HepG2 (cell line): ENCODE data around the gene GNPAT. TPM values are rescaled to one million over a fixed set of nuclear protein-coding genes. Genes with fewer than 3 reads are reported as not detected.

Experiments used
- BCL6 ChIP-seq: IDR thresholded peaks from 2 replicates; pipeline ENCODE4 v1.6.1; 2016; ENCODE audit warnings: missing genetic modification reagents, missing compliant biosample characterization
- DPF2 ChIP-seq: sonication (generic); formaldehyde crosslinking; IDR thresholded peaks from 2 replicates; pipeline ENCODE4 v1.4.0; 2020; ENCODE audit warnings: mild to moderate bottlenecking, low read depth, missing genetic modification reagents, borderline replicate concordance
- FOXA1 ChIP-seq, 2 experiments: fragments of 450-650 bp in 1 of 2; sonication (generic) in 1 of 2; formaldehyde crosslinking in 1 of 2; IDR thresholded peaks; 2 replicates each; pipeline versions ENCODE4 v1.4.0 to v1.6.1; 2016 to 2020; ENCODE audit warnings: missing genetic modification reagents in 1 of 2
- FOXA3 ChIP-seq: IDR thresholded peaks from 2 replicates; pipeline ENCODE4 v1.6.1; 2016; ENCODE audit warnings: missing genetic modification reagents, missing compliant biosample characterization
- HDAC2 ChIP-seq: sonication (generic); formaldehyde crosslinking; IDR thresholded peaks from 2 replicates; pipeline ENCODE4 v1.4.0; 2020; ENCODE audit warnings: missing genetic modification reagents
- HMGXB4 ChIP-seq, 2 experiments: sonication (generic) in 1 of 2; formaldehyde crosslinking in 1 of 2; IDR thresholded peaks; 2 replicates each; pipeline versions ENCODE4 v1.4.0 to v1.6.1; 2018 to 2020; ENCODE audit warnings: missing genetic modification reagents in 2 of 2, borderline replicate concordance in 1 of 2, low read depth in 1 of 2, mild to moderate bottlenecking in 1 of 2, missing biosample characterization in 1 of 2
- HOXA3 ChIP-seq: sonication (generic); formaldehyde crosslinking; IDR thresholded peaks from 2 replicates; pipeline ENCODE4 v1.5.0; 2020; ENCODE audit warnings: missing genetic modification reagents
- KLF13 ChIP-seq: sonication (generic); formaldehyde crosslinking; IDR thresholded peaks from 2 replicates; pipeline ENCODE4 v1.4.0; 2020; ENCODE audit warnings: mild to moderate bottlenecking, missing genetic modification reagents
- MEIS2 ChIP-seq: sonication (generic); formaldehyde crosslinking; IDR thresholded peaks from 2 replicates; pipeline ENCODE4 v1.9.0; 2021; ENCODE audit warnings: mild to moderate bottlenecking, missing genetic modification reagents
- MYNN ChIP-seq: sonication (generic); formaldehyde crosslinking; IDR thresholded peaks from 2 replicates; pipeline ENCODE4 v1.4.0; 2020; ENCODE audit warnings: mild to moderate bottlenecking, low read depth, missing genetic modification reagents
- NCOA2 ChIP-seq: sonication (generic); formaldehyde crosslinking; IDR thresholded peaks from 2 replicates; pipeline ENCODE4 v1.8.0; 2022; ENCODE audit warnings: inconsistent platforms
- NCOR1 ChIP-seq: fragments of 200-600 bp; sonication (generic); IDR thresholded peaks from 2 replicates; pipeline ENCODE4 v1.7.0; 2017; ENCODE audit warnings: antibody characterized with exemption, low read length, borderline replicate concordance
- RARA ChIP-seq: IDR thresholded peaks from 2 replicates; pipeline ENCODE4 v1.6.1; 2016; ENCODE audit warnings: missing genetic modification reagents, missing compliant biosample characterization
- REPIN1 ChIP-seq: sonication (generic); formaldehyde crosslinking; IDR thresholded peaks from 2 replicates; pipeline ENCODE4 v1.8.0; 2022; ENCODE audit warnings: missing genetic modification reagents, low read depth, mild to moderate bottlenecking, borderline replicate concordance
- SMC3 ChIP-seq: IDR thresholded peaks from 2 replicates; pipeline ENCODE4 v1.6.1; 2011; ENCODE audit warnings: low read length, improper control_type of control experiment
- ZNF281 ChIP-seq: sonication (generic); formaldehyde crosslinking; IDR thresholded peaks from 2 replicates; pipeline ENCODE4 v1.4.0; 2020; ENCODE audit warnings: missing genetic modification reagents, borderline replicate concordance
- ZNF317 ChIP-seq: sonication (generic); formaldehyde crosslinking; IDR thresholded peaks from 2 replicates; pipeline ENCODE4 v1.5.0; 2020; ENCODE audit warnings: mild to moderate bottlenecking, missing genetic modification reagents
- ZNF460 ChIP-seq: sonication (generic); formaldehyde crosslinking; IDR thresholded peaks from 2 replicates; pipeline ENCODE4 v1.5.1; 2020; ENCODE audit warnings: missing genetic modification reagents, mild to moderate bottlenecking, borderline replicate concordance
- ZNF510 ChIP-seq: sonication (generic); formaldehyde crosslinking; IDR thresholded peaks from 2 replicates; pipeline ENCODE4 v1.4.0; 2020; ENCODE audit warnings: low read depth, mild to moderate bottlenecking, missing genetic modification reagents
- ZNF574 ChIP-seq: sonication (generic); formaldehyde crosslinking; IDR thresholded peaks from 2 replicates; pipeline ENCODE4 v1.4.0; 2020; ENCODE audit warnings: missing genetic modification reagents
- ZSCAN21 ChIP-seq: sonication (generic); formaldehyde crosslinking; IDR thresholded peaks from 2 replicates; pipeline ENCODE4 v1.8.0; 2022; ENCODE audit warnings: mild to moderate bottlenecking, missing genetic modification reagents, moderate library complexity, borderline replicate concordance
- polyA plus RNA-seq, 8 experiments: library from polyadenylated mRNA; depleted of rRNA in 3 of 8; stranded (reverse) in 7 of 8; unstranded in 1 of 8; fragments of >200 nt; fragmentation: Illumina TruSeq in 4 of 8; extraction: Trizol in 4 of 8; gene quantifications; 2 replicates each; pipeline versions ENCODE4 v1.2.1 to v1.2.3, GENCODE V29; 2011 to 2016; ENCODE audit warnings: low read depth in 4 of 8, missing spikeins in 1 of 8, mixed read lengths in 1 of 8; ENCODE audit not compliant: insufficient read depth in 1 of 8
- total RNA-seq, 5 experiments: library from RNA; depleted of rRNA; stranded (reverse); fragments of >200 nt; fragmentation: Illumina TruSeq; extraction: Trizol; gene quantifications; 2 replicates each; pipeline ENCODE4 v1.2.3, GENCODE V29; 2016; ENCODE audit warnings: low read depth in 1 of 5

The GNPAT gene
- total and polyA plus RNA-seq, 2 of the 13 experiments (the other 11 are each of a cell fraction or from before 2014, with no cell fraction given) = 58.3 to 114 TPM

- TF ChIP-seq REPIN1 (CRISPR knock-in tag) = no peak
- 0 out of 4 replicates have a peak, but pooled peaks of 1 of the 2 experiments have one; percentile 7 for TF ChIP-seq HMGXB4 (CRISPR knock-in tag; IDR thresholded peaks at IDR 0.05; ENCODE audit: borderline replicate concordance in 1 of 2, low read depth in 1 of 2)
- peak; percentile 32; the same call in 1 of the 2 replicates for TF ChIP-seq NCOA2 (CRISPR knock-in tag)
- TF ChIP-seq MEIS2 = 0 out of 2 replicates have a peak, but pooled peaks have one; percentile 35
- no peak for TF ChIP-seq ZNF574 (CRISPR knock-in tag)
- no peak for TF ChIP-seq KLF13 (CRISPR knock-in tag)
- peak; percentile 83 for TF ChIP-seq RARA (CRISPR knock-in tag)
- TF ChIP-seq HOXA3 (CRISPR knock-in tag) = peak; percentile 38; the same call in 1 of the 2 replicates
- TF ChIP-seq ZNF317 (CRISPR knock-in tag) = peak; percentile 33; the same call in 1 of the 2 replicates
- no peak for TF ChIP-seq ZNF281 (CRISPR knock-in tag)
- TF ChIP-seq ZNF510 = 0 out of 2 replicates have a peak, but pooled peaks have one; percentile 29
- TF ChIP-seq DPF2 (CRISPR knock-in tag) = peak; percentile 36; the same call in 1 of the 2 replicates
- TF ChIP-seq MYNN (CRISPR knock-in tag) = no peak
- TF ChIP-seq BCL6 (CRISPR knock-in tag) = peak; percentile 69
- no peak for TF ChIP-seq SMC3
- no peak for TF ChIP-seq ZSCAN21 (CRISPR knock-in tag)
- TF ChIP-seq ZNF460 (CRISPR knock-in tag) = peak; percentile 47; the same call in 1 of the 2 replicates
- peak; percentile 44; the same call in 1 of the 2 replicates for TF ChIP-seq NCOR1
- peak; percentile 24; the same call in 1 of the 2 replicates for TF ChIP-seq HDAC2 (CRISPR knock-in tag)
- no peak for TF ChIP-seq FOXA1 (IDR thresholded peaks at IDR 0.05)
- peak; percentile 76 for TF ChIP-seq FOXA1 (CRISPR knock-in tag; IDR thresholded peaks at IDR 0.05)
- TF ChIP-seq FOXA3 (CRISPR knock-in tag) = peak; percentile 61
These were observed 7.9 kb upstream of the GNPAT start (continued) for GRCh38 chr1:231232870-231233734.
